Gastroesophageal sphincter (tissue), 4 donors: ENCODE data around the gene C2CD4B. TPM values are rescaled to one million over a fixed set of nuclear protein-coding genes. Genes with fewer than 3 reads are reported as not detected.

Source experiments
- ATAC-seq: fragments of 150-250 bp; one replicate; pipeline ENCODE4 v1.9.1; 2016; ENCODE audit warnings: mild to moderate bottlenecking, moderate library complexity
- H3K27ac ChIP-seq, 4 donors: fragments of 200-600 bp; sonication (generic) in 3 of 4; 1 replicate in 3 of 4; 2 replicates in 1 of 4; pipeline ENCODE4 v1.5.1; 2016 to 2019
- H3K27me3 ChIP-seq: fragments of 200-600 bp; sonication (generic); one replicate; pipeline ENCODE4 v1.5.1; 2019
- H3K36me3 ChIP-seq, 2 donors: fragments of 200-600 bp; sonication (generic); one replicate each; pipeline ENCODE4 v1.5.1; 2019; ENCODE audit warnings: control low read depth in 1 of 2
- H3K4me1 ChIP-seq, 3 donors: fragments of 200-600 bp; sonication (generic); 1 replicate in 2 of 3; 2 replicates in 1 of 3; pipeline ENCODE4 v1.5.1; 2016 to 2019; ENCODE audit warnings: control low read depth in 2 of 3
- H3K4me3 ChIP-seq, 2 donors: fragments of 200-600 bp; sonication (generic); one replicate each; pipeline ENCODE4 v1.5.1; 2019; ENCODE audit warnings: mild to moderate bottlenecking in 1 of 2, moderate library complexity in 1 of 2
- H3K9me3 ChIP-seq, 3 donors: fragments of 200-600 bp; sonication (generic); one replicate each; pipeline ENCODE4 v1.5.1; 2017 to 2019; ENCODE audit warnings: control low read depth in 2 of 3
- EP300 ChIP-seq: sonication (generic); formaldehyde crosslinking; IDR thresholded peaks from one replicate; pipeline ENCODE4 v1.6.1; 2017; ENCODE audit warnings: antibody characterized with exemption, mild to moderate bottlenecking
- POLR2A ChIP-seq, 2 donors: fragments of 450-650 bp; IDR thresholded peaks; one replicate each; pipeline ENCODE4 v1.6.1; 2017; ENCODE audit warnings: antibody characterized with exemption in 2 of 2, mild to moderate bottlenecking in 2 of 2, moderate library complexity in 1 of 2
- POLR2AphosphoS5 ChIP-seq: sonication (generic); formaldehyde crosslinking; IDR thresholded peaks from one replicate; pipeline ENCODE4 v1.6.1; 2017; ENCODE audit warnings: antibody characterized with exemption
- WGBS, 2 donors: methylation state at CpG; one replicate each; pipeline ENCODE4 v1.1.5; 2018; ENCODE audit warnings: low coverage in 1 of 2; 5-methylcytosine and 5-hydroxymethylcytosine counted together
- total RNA-seq, 4 donors: library from RNA; depleted of rRNA; stranded (reverse); fragments of >200 nt; gene quantifications; one replicate each; pipeline ENCODE4 v1.1.0, GENCODE V29; 2016
- TF ChIP-seq, protein P1 (sequence below), 4 experiments: fragments of 200-600 bp in 2 of 4; fragments of 450-650 bp in 2 of 4; sonication (generic) in 1 of 4; IDR thresholded peaks; one replicate each; pipeline ENCODE4 v1.5.1; 2017 to 2019; ENCODE audit warnings: antibody characterized with exemption in 4 of 4, mild to moderate bottlenecking in 2 of 4, moderate library complexity in 2 of 4

The C2CD4B gene
- total RNA-seq, 4 donors from 2014 or later, result 0.17 to 2.7 (median 1.1) TPM

DNA sequence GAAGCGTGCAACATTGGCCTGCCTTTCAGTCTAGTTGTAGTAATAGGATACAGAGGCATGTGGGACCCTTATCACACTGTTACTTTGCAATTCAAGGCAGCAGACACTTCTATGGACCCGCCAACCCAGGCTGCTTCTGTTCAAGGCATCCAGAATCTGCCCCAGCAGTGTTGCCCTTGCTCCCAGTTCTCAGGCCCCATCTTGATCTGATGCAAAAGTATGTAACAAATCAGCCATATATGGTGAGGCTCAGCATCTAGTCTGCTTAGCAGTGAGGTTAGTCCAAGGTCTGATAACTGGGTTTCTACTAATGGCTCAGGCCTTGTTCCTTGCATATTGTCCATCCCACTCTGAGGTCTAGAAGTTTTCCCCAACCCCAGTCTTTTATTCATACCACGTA, 17.9 kb downstream of the C2CD4B start:
- no peak overlapping the region for H3K4me3 ChIP-seq
- H3K4me1 ChIP-seq, result no peaks in the 10 kb centered on the region
- H3K27ac ChIP-seq, result no peak overlapping the region
- no peaks in the 10 kb centered on the region for H3K27me3 ChIP-seq
- 87 to 92% methylated on average over 3 of the region's 3 CpGs for WGBS, 2 donors
- H3K36me3 ChIP-seq, result no peaks in the 10 kb centered on the region
- TF ChIP-seq, protein P1, sequence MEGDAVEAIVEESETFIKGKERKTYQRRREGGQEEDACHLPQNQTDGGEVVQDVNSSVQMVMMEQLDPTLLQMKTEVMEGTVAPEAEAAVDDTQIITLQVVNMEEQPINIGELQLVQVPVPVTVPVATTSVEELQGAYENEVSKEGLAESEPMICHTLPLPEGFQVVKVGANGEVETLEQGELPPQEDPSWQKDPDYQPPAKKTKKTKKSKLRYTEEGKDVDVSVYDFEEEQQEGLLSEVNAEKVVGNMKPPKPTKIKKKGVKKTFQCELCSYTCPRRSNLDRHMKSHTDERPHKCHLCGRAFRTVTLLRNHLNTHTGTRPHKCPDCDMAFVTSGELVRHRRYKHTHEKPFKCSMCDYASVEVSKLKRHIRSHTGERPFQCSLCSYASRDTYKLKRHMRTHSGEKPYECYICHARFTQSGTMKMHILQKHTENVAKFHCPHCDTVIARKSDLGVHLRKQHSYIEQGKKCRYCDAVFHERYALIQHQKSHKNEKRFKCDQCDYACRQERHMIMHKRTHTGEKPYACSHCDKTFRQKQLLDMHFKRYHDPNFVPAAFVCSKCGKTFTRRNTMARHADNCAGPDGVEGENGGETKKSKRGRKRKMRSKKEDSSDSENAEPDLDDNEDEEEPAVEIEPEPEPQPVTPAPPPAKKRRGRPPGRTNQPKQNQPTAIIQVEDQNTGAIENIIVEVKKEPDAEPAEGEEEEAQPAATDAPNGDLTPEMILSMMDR (IDR thresholded peaks at IDR 0.05), result no peak
- no peak for TF ChIP-seq POLR2AphosphoS5
- no peak for ATAC-seq
- H3K9me3 ChIP-seq, result no peaks in the 10 kb centered on the region

DNA sequence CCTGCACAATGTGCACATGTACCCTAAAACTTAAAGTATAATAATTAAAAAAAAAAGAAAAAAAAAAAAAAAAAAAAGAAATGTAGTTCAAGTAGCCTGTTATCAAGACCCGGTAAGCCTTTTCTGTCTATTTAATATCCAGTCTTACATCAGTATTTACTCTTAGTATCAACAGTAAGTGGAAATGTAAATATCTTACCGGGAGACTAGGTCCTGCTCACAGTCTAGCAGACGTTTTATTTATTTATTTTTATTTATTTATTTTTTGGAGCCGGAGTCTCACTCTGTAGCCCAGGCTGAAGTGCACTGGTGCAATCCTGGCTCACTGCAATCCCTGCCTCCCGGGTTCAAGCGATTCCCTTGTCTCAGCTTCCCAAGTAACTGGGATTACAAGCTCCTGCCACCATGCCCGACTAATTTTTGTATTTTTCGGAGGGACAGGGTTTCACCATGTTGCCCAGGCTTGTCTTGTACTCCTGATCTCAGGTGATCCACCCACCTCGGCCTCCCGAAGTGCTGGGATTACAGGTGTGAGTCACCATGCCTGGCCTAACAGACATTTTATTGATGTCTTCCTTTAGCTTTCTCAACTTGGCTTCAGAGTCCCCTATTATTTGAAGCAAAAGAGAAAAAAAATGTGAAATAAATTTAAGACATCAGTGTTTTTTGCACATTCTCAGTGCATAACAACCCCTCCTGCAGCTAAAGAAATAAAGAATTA, 19.9 kb downstream of the C2CD4B start:
- Histone ChIP-seq H3K4me3 (no peak overlapping the region), H3K9me3 (no peaks in the 10 kb centered on the region), H3K27ac (no peak overlapping the region), H3K27me3 (peaks cover 1% of the 10 kb centered on the region), H3K36me3 (no peaks in the 10 kb centered on the region), H3K4me1 (no peaks in the 10 kb centered on the region)
- TF ChIP-seq POLR2AphosphoS5, result no peak
- 29 to 73% methylated on average over 4 to 10 of the region's 10 CpGs for WGBS, 2 donors
- ATAC-seq, result no peak

DNA sequence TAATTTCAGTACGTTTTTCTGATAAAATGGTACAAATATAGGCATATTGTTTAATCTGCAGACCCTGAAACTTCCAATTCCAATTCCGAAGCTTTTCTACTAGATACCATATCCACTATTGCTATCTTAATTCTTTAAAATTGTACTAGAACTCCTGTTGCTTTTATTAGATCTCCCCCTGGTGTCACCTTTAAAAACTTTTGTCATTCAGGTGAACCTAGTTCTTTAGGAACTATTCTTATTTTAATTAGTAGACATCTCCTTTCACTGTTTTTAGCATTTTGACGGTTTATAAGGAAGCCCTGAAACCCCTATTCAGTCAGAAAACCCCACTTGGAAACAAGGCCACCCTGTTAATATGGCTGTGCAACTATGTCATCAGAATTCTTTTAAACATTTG, 22.3 kb downstream of the C2CD4B start:
- Histone ChIP-seq H3K9me3 (no peaks in the 10 kb centered on the region), H3K36me3 (no peaks in the 10 kb centered on the region), H3K4me1 (no peaks in the 10 kb centered on the region), H3K27me3 (peaks cover 8% of the 10 kb centered on the region), H3K27ac (no peak overlapping the region), H3K4me3 (no peak overlapping the region)
- no peak for ATAC-seq
- TF ChIP-seq POLR2A (IDR thresholded peaks at IDR 0.05) (no peak), POLR2AphosphoS5 (no peak), EP300 (no peak)
- TF ChIP-seq, protein P1 (IDR thresholded peaks at IDR 0.05), result no peak
- WGBS, 2 donors, result 69 to 87% methylated on average over 3 of the region's 3 CpGs

DNA sequence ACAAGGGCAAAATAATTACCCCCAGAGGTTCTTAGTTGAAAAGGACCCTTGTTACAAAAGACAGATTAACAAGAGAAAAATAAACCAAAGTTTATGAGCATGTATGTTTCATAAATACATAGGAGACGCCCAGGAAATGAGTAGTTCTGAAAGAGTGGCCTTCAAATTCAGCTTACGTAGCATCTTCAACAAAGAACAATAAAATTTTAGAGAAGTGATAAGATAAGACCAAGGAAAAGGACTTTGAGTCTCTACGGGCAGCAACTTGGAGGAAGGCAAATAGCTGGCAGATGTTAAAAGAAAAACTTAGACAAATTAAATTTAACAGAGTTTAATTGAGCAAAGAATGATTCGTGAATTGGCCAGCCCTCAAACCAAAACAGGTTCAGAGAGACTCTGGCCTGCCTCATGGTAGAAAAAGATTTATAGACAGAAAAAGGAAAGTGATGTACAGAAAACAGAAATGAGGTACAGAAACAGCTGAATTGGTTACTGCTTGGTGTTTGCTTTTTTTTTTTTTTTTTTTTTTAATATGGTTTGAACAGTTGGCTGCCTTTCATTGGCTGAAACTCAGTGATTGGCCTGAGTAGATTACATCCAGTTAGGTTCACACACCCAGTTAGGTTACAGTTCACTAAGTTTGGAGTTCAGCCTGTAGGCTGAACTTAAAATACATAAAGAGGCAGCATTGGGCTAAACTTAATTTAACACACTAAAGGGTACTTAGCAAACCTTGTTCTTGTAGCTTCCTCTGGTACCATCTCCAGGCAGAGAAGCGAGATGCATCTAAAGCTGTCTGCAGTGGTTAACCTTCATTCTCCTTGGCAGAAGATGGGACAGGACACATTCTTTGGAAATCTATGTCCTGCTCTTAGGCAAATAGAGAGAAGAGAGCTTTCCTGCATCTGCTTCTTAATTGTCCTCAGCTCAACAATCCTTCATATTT, 23.2 kb downstream of the C2CD4B start:
- ATAC-seq, result no peak
- no peaks in the 10 kb centered on the region for H3K9me3 ChIP-seq
- TF ChIP-seq POLR2AphosphoS5 (no peak), EP300 (no peak), POLR2A (IDR thresholded peaks at IDR 0.05) (no peak)
- TF ChIP-seq, protein P1 (IDR thresholded peaks at IDR 0.05), result no peak
- H3K27ac ChIP-seq, result no peak overlapping the region
- no peaks in the 10 kb centered on the region for H3K4me1 ChIP-seq
- H3K36me3 ChIP-seq, result no peaks in the 10 kb centered on the region
- peaks cover 8% of the 10 kb centered on the region for H3K27me3 ChIP-seq
- WGBS, 2 donors, result 63 to 79% methylated on average over 4 to 5 of the region's 5 CpGs
- no peak overlapping the region for H3K4me3 ChIP-seq

DNA sequence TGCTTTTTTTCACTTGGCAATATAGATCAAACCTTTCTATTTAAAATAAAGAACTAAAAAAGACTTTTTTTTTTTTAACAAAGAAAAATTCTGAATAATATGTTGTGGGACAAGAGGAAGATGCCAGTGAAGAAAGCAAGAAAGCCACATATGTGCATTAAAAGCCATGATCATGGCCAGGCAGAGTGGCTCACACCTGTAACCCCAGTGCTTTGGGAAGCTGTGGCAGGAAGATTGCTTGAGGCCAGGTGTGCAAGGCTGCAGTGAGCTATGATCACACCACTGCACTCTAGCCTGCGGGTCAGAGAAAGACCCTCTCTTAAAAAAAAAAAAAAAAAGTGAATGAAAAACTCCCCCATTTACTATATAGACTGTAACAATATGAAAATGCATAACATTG, 23.9 kb downstream of the C2CD4B start:
- H3K27ac ChIP-seq, result no peak overlapping the region
- no peak for ATAC-seq
- H3K27me3 ChIP-seq, result peaks cover 8% of the 10 kb centered on the region
- no peaks in the 10 kb centered on the region for H3K9me3 ChIP-seq
- no peaks in the 10 kb centered on the region for H3K4me1 ChIP-seq
- H3K4me3 ChIP-seq, result no peak overlapping the region
- no peaks in the 10 kb centered on the region for H3K36me3 ChIP-seq
- 78 to 82% methylated on average over 1 of the region's 1 CpG for WGBS, 2 donors
- TF ChIP-seq POLR2AphosphoS5, result no peak
- no peak for TF ChIP-seq POLR2A (IDR thresholded peaks at IDR 0.05)
